DND-41 (cell line): Measurements from ENCODE around the gene NMNAT2.
A peak's percentile ranks its signal among the peaks of the same experiment; 100 is the strongest.

Experiments used
- ATAC-seq: fragments of 200-7000 bp; cut with Tn5 transposase; 3 replicates; pipeline ENCODE4 v1.9.1; 2021; ENCODE audit warnings: low read depth; ENCODE audit not compliant: insufficient read depth
- DNase-seq: peaks from one replicate; pipeline ENCODE4 v3.0.0-alpha.2; 2020
- H2AFZ ChIP-seq: 2 replicates; pipeline ENCODE4 v1.6.0; 2012; ENCODE audit warnings: low read depth, low read length
- H3K27ac ChIP-seq: 2 replicates; pipeline ENCODE4 v1.5.1; 2012; ENCODE audit warnings: low read length, inconsistent platforms
- H3K27me3 ChIP-seq: fragments of 200-600 bp; sonication (generic); 2 replicates; pipeline ENCODE4 v1.6.0; 2012; ENCODE audit warnings: low read length, mild to moderate bottlenecking, inconsistent platforms; ENCODE audit not compliant: insufficient read depth, poor library complexity
- H3K36me3 ChIP-seq: 2 replicates; pipeline ENCODE4 v1.5.1; 2012; ENCODE audit warnings: low read length, inconsistent platforms; ENCODE audit not compliant: insufficient read depth
- H3K4me1 ChIP-seq: 2 replicates; pipeline ENCODE4 v1.5.1; 2012; ENCODE audit warnings: mild to moderate bottlenecking, low read length; ENCODE audit not compliant: insufficient read depth
- H3K4me2 ChIP-seq: 2 replicates; pipeline ENCODE4 v1.6.0; 2012; ENCODE audit warnings: mild to moderate bottlenecking, moderate library complexity, low read length, inconsistent platforms; ENCODE audit not compliant: insufficient read depth
- H3K4me3 ChIP-seq, 2 experiments: fragments of 200-600 bp in 1 of 2; shearing (Covaris generic) in 1 of 2; 2 replicates each; pipeline ENCODE4 v1.5.1; 2012 to 2016; ENCODE audit warnings: inconsistent platforms in 2 of 2, low read length in 2 of 2, mild to moderate bottlenecking in 2 of 2, low read depth in 1 of 2, moderate library complexity in 1 of 2
- H3K79me2 ChIP-seq: 2 replicates; pipeline ENCODE4 v1.6.0; 2012; ENCODE audit warnings: low read length, inconsistent platforms; ENCODE audit not compliant: insufficient read depth
- H3K9ac ChIP-seq: 2 replicates; pipeline ENCODE4 v1.6.0; 2012; ENCODE audit warnings: low read depth, mild to moderate bottlenecking, inconsistent platforms, low read length, moderate library complexity
- H3K9me3 ChIP-seq: 2 replicates; pipeline ENCODE4 v1.5.1; 2012; ENCODE audit warnings: low read length, moderate library complexity, mild to moderate bottlenecking, inconsistent platforms; ENCODE audit not compliant: insufficient read depth, severe bottlenecking
- H4K20me1 ChIP-seq: 2 replicates; pipeline ENCODE4 v1.6.0; 2012; ENCODE audit warnings: low read length; ENCODE audit not compliant: insufficient read depth
- CTCF ChIP-seq: IDR thresholded peaks from 2 replicates; pipeline ENCODE4 v1.5.1; 2012; ENCODE audit warnings: borderline replicate concordance, low read length, moderate library complexity, mild to moderate bottlenecking; ENCODE audit not compliant: poor library complexity, severe bottlenecking; ENCODE audit errors: extremely low read depth
- EZH2 ChIP-seq: IDR thresholded peaks from 3 replicates; pipeline ENCODE4 v1.6.1; 2012; ENCODE audit warnings: borderline replicate concordance, low read depth, mild to moderate bottlenecking, moderate library complexity, low read length, inconsistent platforms; ENCODE audit not compliant: severe bottlenecking

NMNAT2 gene

GRCh38 chr1:183283286-183283685, 134.9 kb downstream of the NMNAT2 start:
- no peaks in the 10 kb centered on the region for H3K36me3 ChIP-seq
- H3K4me2 ChIP-seq = no peak overlapping the region
- H4K20me1 ChIP-seq = peaks cover 10% of the 10 kb centered on the region
- TF ChIP-seq EZH2 (no peak), CTCF (no peak)
- H3K27ac ChIP-seq = no peak overlapping the region
- no peak overlapping the region for H3K9ac ChIP-seq
- H3K4me3 ChIP-seq = no peak overlapping the region
- H3K4me1 ChIP-seq = 0 out of 2 replicates have a peak, but pooled peaks cover 3% of the 10 kb centered on the region
- ATAC-seq = no peak
- no peaks in the 10 kb centered on the region for H3K9me3 ChIP-seq
- H3K27me3 ChIP-seq = peaks cover 39% of the 10 kb centered on the region
- no peak for DNase-seq
- H3K79me2 ChIP-seq = no peaks in the 10 kb centered on the region
- no peak overlapping the region for H2AFZ ChIP-seq

GRCh38 chr1:183282101-183282855, 135.9 kb downstream of the NMNAT2 start:
- no peaks in the 10 kb centered on the region for H3K9me3 ChIP-seq
- DNase-seq (no peak), ATAC-seq (no peak)
- H3K4me2 ChIP-seq = no peak overlapping the region
- no peak overlapping the region for H3K4me3 ChIP-seq
- no peaks in the 10 kb centered on the region for H3K79me2 ChIP-seq
- H3K27ac ChIP-seq = no peak overlapping the region
- TF ChIP-seq CTCF (no peak), EZH2 (no peak)
- peaks cover 10% of the 10 kb centered on the region for H4K20me1 ChIP-seq
- H2AFZ ChIP-seq = no peak overlapping the region
- H3K4me1 ChIP-seq = 0 out of 2 replicates have a peak, but pooled peaks cover 3% of the 10 kb centered on the region
- peaks cover 41% of the 10 kb centered on the region for H3K27me3 ChIP-seq
- H3K36me3 ChIP-seq = no peaks in the 10 kb centered on the region
- no peak overlapping the region for H3K9ac ChIP-seq

GRCh38 chr1:183281553-183282091, 136.6 kb downstream of the NMNAT2 start:
- Histone ChIP-seq H4K20me1 (peaks cover 10% of the 10 kb centered on the region), H3K4me3 (no peak overlapping the region), H3K4me2 (no peak overlapping the region), H3K4me1 (0 out of 2 replicates have a peak, but pooled peaks cover 3% of the 10 kb centered on the region), H2AFZ (no peak overlapping the region), H3K79me2 (no peaks in the 10 kb centered on the region), H3K27ac (no peak overlapping the region), H3K9ac (no peak overlapping the region), H3K27me3 (peaks cover 37% of the 10 kb centered on the region), H3K9me3 (no peaks in the 10 kb centered on the region), H3K36me3 (no peaks in the 10 kb centered on the region)
- DNase-seq (peak; percentile 76), ATAC-seq (peak; percentile 94)
- peak; percentile 90 for TF ChIP-seq CTCF
- TF ChIP-seq EZH2 = no peak
